GM23338 (cell line): ENCODE data around the gene MYOT. TPM values are rescaled to one million over a fixed set of nuclear protein-coding genes. Genes with fewer than 3 reads are reported as not detected.

Experiments
- ATAC-seq: fragments of 200-7000 bp; cut with Tn5 transposase; 3 replicates; pipeline ENCODE4 v1.9.1; 2020
- DNase-seq: peaks from one replicate; pipeline ENCODE4 v3.0.0-alpha.2; 2015; ENCODE audit warnings: low spot score
- H2AFZ ChIP-seq: fragments of 200-600 bp; sonication (generic); 2 replicates; pipeline ENCODE4 v1.8.0; 2016; ENCODE audit warnings: antibody characterized with exemption, mild to moderate bottlenecking, moderate library complexity
- H3F3A ChIP-seq: fragments of 200-600 bp; sonication (generic); replicated peaks from 2 replicates; pipeline ENCODE4 v1.8.0; 2017; ENCODE audit warnings: antibody characterized with exemption, mixed run types, low read depth
- H3K27ac ChIP-seq: fragments of 200-600 bp; sonication (generic); 2 replicates; pipeline ENCODE4 v1.6.1; 2016; ENCODE audit warnings: low read depth
- H3K27me3 ChIP-seq: fragments of 200-600 bp; sonication (generic); 2 replicates; pipeline ENCODE4 v1.8.0; 2016; ENCODE audit warnings: mild to moderate bottlenecking, mixed run types, moderate library complexity; ENCODE audit not compliant: insufficient read depth
- H3K36me3 ChIP-seq: fragments of 200-600 bp; sonication (generic); 2 replicates; pipeline ENCODE4 v1.8.0; 2016; ENCODE audit warnings: mild to moderate bottlenecking; ENCODE audit not compliant: insufficient read depth
- H3K4me1 ChIP-seq: fragments of 200-600 bp; sonication (generic); 2 replicates; pipeline ENCODE4 v1.8.0; 2016; ENCODE audit warnings: mild to moderate bottlenecking, moderate library complexity; ENCODE audit not compliant: insufficient read depth
- H3K4me2 ChIP-seq: fragments of 200-600 bp; sonication (generic); 2 replicates; pipeline ENCODE4 v1.7.1; 2017; ENCODE audit warnings: mixed run types
- H3K4me3 ChIP-seq: fragments of 200-600 bp; sonication (generic); 2 replicates; pipeline ENCODE4 v1.6.1; 2016; ENCODE audit warnings: mixed run types
- H3K79me2 ChIP-seq: fragments of 200-600 bp; sonication (generic); replicated peaks from 2 replicates; pipeline ENCODE4 v1.8.0; 2017; ENCODE audit warnings: mild to moderate bottlenecking; ENCODE audit not compliant: insufficient read depth
- H3K9me2 ChIP-seq: fragments of 200-600 bp; sonication (generic); 2 replicates; pipeline ENCODE4 v1.8.0; 2017; ENCODE audit not compliant: insufficient read depth
- H4K20me1 ChIP-seq: fragments of 200-600 bp; sonication (generic); replicated peaks from 2 replicates; pipeline ENCODE4 v1.8.0; 2017; ENCODE audit warnings: mild to moderate bottlenecking; ENCODE audit not compliant: insufficient read depth
- H3K27ac Mint-ChIP-seq: 2 replicates; pipeline ENCODE4 v1.8.0; 2020; ENCODE audit warnings: inconsistent platforms, mild to moderate bottlenecking, moderate library complexity, mixed read lengths
- H3K27me3 Mint-ChIP-seq: 3 replicates; pipeline ENCODE4 v1.8.0; 2022; ENCODE audit warnings: low read depth, mild to moderate bottlenecking, moderate library complexity, mixed read lengths, inconsistent platforms; ENCODE audit not compliant: insufficient read depth, poor library complexity
- H3K36me3 Mint-ChIP-seq: 3 replicates; pipeline ENCODE4 v1.8.0; 2021; ENCODE audit warnings: low read depth, mild to moderate bottlenecking, inconsistent platforms, moderate library complexity, mixed read lengths
- H3K4me1 Mint-ChIP-seq: 3 replicates; pipeline ENCODE4 v1.8.0; 2020; ENCODE audit warnings: mild to moderate bottlenecking, inconsistent platforms, mixed read lengths
- H3K4me3 Mint-ChIP-seq: 3 replicates; pipeline ENCODE4 v1.8.0; 2021; ENCODE audit warnings: moderate library complexity, mild to moderate bottlenecking, inconsistent platforms, mixed read lengths
- H3K9me3 Mint-ChIP-seq: 3 replicates; pipeline ENCODE4 v1.8.0; 2020; ENCODE audit warnings: moderate library complexity, mild to moderate bottlenecking, inconsistent platforms, mixed read lengths
- CREB1 ChIP-seq: fragments of 250-450 bp; sonication (Bioruptor Pico); IDR thresholded peaks from 2 replicates; pipeline ENCODE4 v1.5.0; 2020; ENCODE audit warnings: low read depth, mild to moderate bottlenecking, moderate library complexity
- CTCF ChIP-seq, 2 experiments: fragments of 200-600 bp in 1 of 2; sonication (generic) in 1 of 2; conservative IDR thresholded peaks; 2 replicates each; pipeline versions ENCODE4 v1.5.1 to v1.6.1; 2016 to 2017; ENCODE audit warnings: antibody characterized with exemption in 2 of 2, low read depth in 2 of 2, mild to moderate bottlenecking in 2 of 2, moderate library complexity in 1 of 2
- ETS1 ChIP-seq: IDR thresholded peaks from 2 replicates; pipeline ENCODE4 v1.6.1; 2016; ENCODE audit warnings: antibody characterized with exemption
- EZH2 ChIP-seq: fragments of 200-600 bp; sonication (generic); IDR thresholded peaks from one replicate; pipeline ENCODE4 v1.8.0; 2017; ENCODE audit warnings: antibody characterized with exemption, mild to moderate bottlenecking, low read depth; ENCODE audit not compliant: unreplicated experiment
- NANOG ChIP-seq: IDR thresholded peaks from 2 replicates; pipeline ENCODE4 v1.6.1; 2016; ENCODE audit warnings: antibody characterized with exemption, borderline replicate concordance
- STAT1 ChIP-seq: IDR thresholded peaks from one replicate; pipeline ENCODE4 v1.6.1; 2016; ENCODE audit warnings: antibody characterized with exemption; ENCODE audit not compliant: unreplicated experiment
- ZNF114 ChIP-seq: fragments of 250-450 bp; sonication (Bioruptor Pico); IDR thresholded peaks from 2 replicates; pipeline ENCODE4 v1.5.0; 2020; ENCODE audit warnings: mild to moderate bottlenecking, moderate library complexity
- ZNF331 ChIP-seq: fragments of 250-450 bp; sonication (Bioruptor Pico); IDR thresholded peaks from 2 replicates; pipeline ENCODE4 v1.5.0; 2020; ENCODE audit warnings: low read depth, mild to moderate bottlenecking, moderate library complexity
- polyA plus RNA-seq: library from polyadenylated mRNA; unstranded; fragments of >200 nt; fragmentation: Nextera tagmentation; extraction: Ambion mirVana; gene quantifications from 2 replicates; pipeline ENCODE4 v1.2.1, GENCODE V29; 2016
- total RNA-seq: library from RNA; depleted of rRNA; stranded (reverse); fragments of >200 nt; shearing (Covaris generic); gene quantifications from 2 replicates; pipeline ENCODE4 v1.2.3, GENCODE V29; 2014
- TF ChIP-seq, protein P1 (sequence below): IDR thresholded peaks from one replicate; pipeline ENCODE4 v1.6.1; 2018; ENCODE audit warnings: antibody characterized with exemption; ENCODE audit not compliant: unreplicated experiment

MYOT gene
- total and polyA plus RNA-seq, 2 experiments from 2014 or later = 0.58 TPM; not detected in 1

DNA sequence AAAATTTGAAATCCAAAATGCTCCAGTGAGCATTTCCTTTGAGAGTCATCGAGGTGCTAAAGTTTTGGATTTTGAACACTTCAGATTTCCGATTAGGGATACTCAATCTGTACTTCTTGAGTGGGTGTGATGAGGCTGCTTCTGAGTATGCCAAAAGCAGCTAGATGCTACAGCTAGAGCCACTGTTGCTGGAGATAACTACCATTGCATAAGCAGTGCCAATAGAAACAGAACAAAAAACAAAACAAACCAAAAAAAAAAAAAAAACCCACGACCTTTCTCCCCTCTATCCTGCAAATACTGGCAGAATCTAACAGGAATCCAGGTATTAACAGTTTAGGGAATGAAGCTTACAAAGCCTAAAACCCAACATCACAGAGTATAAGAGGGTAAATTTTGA, 65.1 kb downstream of the MYOT start (continued):
- TF ChIP-seq CTCF (conservative IDR thresholded peaks at IDR 0.05; ENCODE audit: low read depth in 2 of 2) = no peak

- H3K4me1 Mint-ChIP-seq = no peaks in the 10 kb centered on the region
- no peak for TF ChIP-seq EZH2
- no peak for TF ChIP-seq NANOG
- no peak for TF ChIP-seq STAT1
These were observed 65.8 kb downstream of the MYOT start for GRCh38 chr5:137933491-137933911.

DNA sequence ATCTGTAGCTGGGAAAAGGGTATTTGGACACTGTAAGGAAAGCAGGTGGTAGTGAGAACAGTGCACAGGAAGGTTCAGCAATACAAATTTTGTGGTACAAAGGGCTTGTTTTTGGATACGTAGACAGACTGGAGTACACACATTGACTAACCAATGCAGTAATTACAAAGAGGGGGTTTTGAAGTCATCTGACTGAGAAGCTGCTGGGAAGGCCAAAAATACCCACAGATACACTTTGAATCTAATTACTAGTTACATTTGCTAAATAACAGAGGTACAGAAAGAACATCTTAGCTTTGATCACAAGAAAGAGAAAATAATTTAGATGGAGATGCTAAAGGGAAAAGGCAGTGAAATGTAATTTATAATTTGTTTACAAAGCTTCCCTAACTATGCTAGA, 67.5 kb downstream of the MYOT start:
- H3K4me3 ChIP-seq = no peak overlapping the region
- no peak overlapping the region for H3K4me2 ChIP-seq
- H3K36me3 ChIP-seq = peaks cover 10% of the 10 kb centered on the region; the same call in 1 of the 2 replicates
- Mint-ChIP-seq H3K9me3 (no peaks in the 10 kb centered on the region), H3K36me3 (peaks cover 18% of the 10 kb centered on the region; the same call in 2 of the 3 replicates), H3K4me1 (no peaks in the 10 kb centered on the region), H3K27me3 (peaks cover 3% of the 10 kb centered on the region), H3K27ac (no peak overlapping the region), H3K4me3 (no peak overlapping the region)
- H3F3A ChIP-seq = no peaks in the 10 kb centered on the region
- no peak overlapping the region for H3K27ac ChIP-seq
- ATAC-seq (no peak), DNase-seq (no peak)
- H3K79me2 ChIP-seq = no peaks in the 10 kb centered on the region
- no peaks in the 10 kb centered on the region for H3K4me1 ChIP-seq
- H3K9me2 ChIP-seq = no peaks in the 10 kb centered on the region
- no peaks in the 10 kb centered on the region for H4K20me1 ChIP-seq
- no peaks in the 10 kb centered on the region for H3K27me3 ChIP-seq
- H2AFZ ChIP-seq = no peak overlapping the region
- TF ChIP-seq CTCF (conservative IDR thresholded peaks at IDR 0.05; ENCODE audit: low read depth in 2 of 2) = no peak
- TF ChIP-seq ZNF331 = no peak
- no peak for TF ChIP-seq ETS1
- TF ChIP-seq ZNF114 (CRISPR knock-in tag) = no peak
- TF ChIP-seq, protein P1, sequence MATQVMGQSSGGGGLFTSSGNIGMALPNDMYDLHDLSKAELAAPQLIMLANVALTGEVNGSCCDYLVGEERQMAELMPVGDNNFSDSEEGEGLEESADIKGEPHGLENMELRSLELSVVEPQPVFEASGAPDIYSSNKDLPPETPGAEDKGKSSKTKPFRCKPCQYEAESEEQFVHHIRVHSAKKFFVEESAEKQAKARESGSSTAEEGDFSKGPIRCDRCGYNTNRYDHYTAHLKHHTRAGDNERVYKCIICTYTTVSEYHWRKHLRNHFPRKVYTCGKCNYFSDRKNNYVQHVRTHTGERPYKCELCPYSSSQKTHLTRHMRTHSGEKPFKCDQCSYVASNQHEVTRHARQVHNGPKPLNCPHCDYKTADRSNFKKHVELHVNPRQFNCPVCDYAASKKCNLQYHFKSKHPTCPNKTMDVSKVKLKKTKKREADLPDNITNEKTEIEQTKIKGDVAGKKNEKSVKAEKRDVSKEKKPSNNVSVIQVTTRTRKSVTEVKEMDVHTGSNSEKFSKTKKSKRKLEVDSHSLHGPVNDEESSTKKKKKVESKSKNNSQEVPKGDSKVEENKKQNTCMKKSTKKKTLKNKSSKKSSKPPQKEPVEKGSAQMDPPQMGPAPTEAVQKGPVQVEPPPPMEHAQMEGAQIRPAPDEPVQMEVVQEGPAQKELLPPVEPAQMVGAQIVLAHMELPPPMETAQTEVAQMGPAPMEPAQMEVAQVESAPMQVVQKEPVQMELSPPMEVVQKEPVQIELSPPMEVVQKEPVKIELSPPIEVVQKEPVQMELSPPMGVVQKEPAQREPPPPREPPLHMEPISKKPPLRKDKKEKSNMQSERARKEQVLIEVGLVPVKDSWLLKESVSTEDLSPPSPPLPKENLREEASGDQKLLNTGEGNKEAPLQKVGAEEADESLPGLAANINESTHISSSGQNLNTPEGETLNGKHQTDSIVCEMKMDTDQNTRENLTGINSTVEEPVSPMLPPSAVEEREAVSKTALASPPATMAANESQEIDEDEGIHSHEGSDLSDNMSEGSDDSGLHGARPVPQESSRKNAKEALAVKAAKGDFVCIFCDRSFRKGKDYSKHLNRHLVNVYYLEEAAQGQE = no peak
- no peak for TF ChIP-seq EZH2
- TF ChIP-seq NANOG = no peak
- TF ChIP-seq CREB1 (CRISPR knock-in tag) = no peak

More at GRCh38 chr5:137933491-137933911, 65.8 kb downstream of the MYOT start:
- H3K36me3 Mint-ChIP-seq = peaks cover 3% of the 10 kb centered on the region; the same call in 2 of the 3 replicates
- 0 out of 2 replicates have a peak, but pooled peaks cover under 1% of the 10 kb centered on the region for H3K36me3 ChIP-seq
- peak overlapping the region; percentile 16; the same call in 1 of the 2 replicates for H3K27ac ChIP-seq
- DNase-seq = no peak
- H4K20me1 ChIP-seq = no peaks in the 10 kb centered on the region
- no peak overlapping the region for H3K4me3 Mint-ChIP-seq
- H3K4me1 ChIP-seq = no peaks in the 10 kb centered on the region
- no peak overlapping the region for H3K4me3 ChIP-seq
- no peak overlapping the region for H3K4me2 ChIP-seq
- no peaks in the 10 kb centered on the region for H3K9me3 Mint-ChIP-seq
- H3K9me2 ChIP-seq = no peaks in the 10 kb centered on the region
- H3F3A ChIP-seq = no peaks in the 10 kb centered on the region
- peaks cover 3% of the 10 kb centered on the region for H3K27me3 Mint-ChIP-seq
- H3K27ac Mint-ChIP-seq = no peak overlapping the region
- H3K27me3 ChIP-seq = no peaks in the 10 kb centered on the region
- no peak overlapping the region for H2AFZ ChIP-seq
- ATAC-seq = no peak
- H3K79me2 ChIP-seq = no peaks in the 10 kb centered on the region
